Measurements from ENCODE around the gene ITFG1.

DNA sequence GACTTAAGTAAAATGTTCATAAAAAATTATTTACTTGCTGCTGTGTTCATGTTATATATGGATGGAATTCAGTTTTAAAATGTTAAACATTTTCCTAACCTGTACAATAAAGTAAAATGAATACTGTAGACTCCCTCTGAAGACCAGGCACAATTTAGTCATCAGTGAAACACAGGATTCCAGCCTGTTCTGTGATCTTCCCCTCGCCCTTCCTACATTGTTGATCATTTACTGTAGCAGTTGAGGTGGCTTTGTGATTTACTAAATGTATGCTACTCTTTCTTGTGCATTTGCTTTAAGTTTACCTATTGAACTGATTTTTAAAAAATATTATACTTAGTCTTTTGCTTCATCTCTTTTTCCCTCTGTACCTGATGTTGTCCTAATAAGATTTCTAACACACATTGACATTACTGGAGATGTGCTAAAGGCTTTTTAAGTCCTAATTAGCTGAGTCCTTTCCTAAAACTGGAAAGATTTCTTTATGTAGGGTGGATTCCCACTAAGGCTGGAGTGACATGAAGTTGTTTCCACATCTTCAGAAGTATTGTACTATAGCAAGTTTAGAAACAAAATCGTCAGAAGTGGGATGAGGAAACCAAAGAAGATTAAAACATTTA, 38.3 kb upstream of the ITFG1 start:
- TF ChIP-seq, protein P1, sequence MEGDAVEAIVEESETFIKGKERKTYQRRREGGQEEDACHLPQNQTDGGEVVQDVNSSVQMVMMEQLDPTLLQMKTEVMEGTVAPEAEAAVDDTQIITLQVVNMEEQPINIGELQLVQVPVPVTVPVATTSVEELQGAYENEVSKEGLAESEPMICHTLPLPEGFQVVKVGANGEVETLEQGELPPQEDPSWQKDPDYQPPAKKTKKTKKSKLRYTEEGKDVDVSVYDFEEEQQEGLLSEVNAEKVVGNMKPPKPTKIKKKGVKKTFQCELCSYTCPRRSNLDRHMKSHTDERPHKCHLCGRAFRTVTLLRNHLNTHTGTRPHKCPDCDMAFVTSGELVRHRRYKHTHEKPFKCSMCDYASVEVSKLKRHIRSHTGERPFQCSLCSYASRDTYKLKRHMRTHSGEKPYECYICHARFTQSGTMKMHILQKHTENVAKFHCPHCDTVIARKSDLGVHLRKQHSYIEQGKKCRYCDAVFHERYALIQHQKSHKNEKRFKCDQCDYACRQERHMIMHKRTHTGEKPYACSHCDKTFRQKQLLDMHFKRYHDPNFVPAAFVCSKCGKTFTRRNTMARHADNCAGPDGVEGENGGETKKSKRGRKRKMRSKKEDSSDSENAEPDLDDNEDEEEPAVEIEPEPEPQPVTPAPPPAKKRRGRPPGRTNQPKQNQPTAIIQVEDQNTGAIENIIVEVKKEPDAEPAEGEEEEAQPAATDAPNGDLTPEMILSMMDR (IDR thresholded peaks at IDR 0.05): no peak
- no peak for TF ChIP-seq POLR2A (IDR thresholded peaks at IDR 0.05)

Measured in body of pancreas (tissue), 4 donors.